Stimulated activated CD8-positive, alpha-beta memory T cell treated with anti-CD3 and anti-CD28 coated beads, Interleukin-15, amount 100 ng/mL, for 4 hours (primary cell): ENCODE measurements around the gene CYP46A1.
"Not testable (repeated sequence)": the region's sequence is repeated elsewhere in the genome, so short reads cannot be mapped to it uniquely, and the experiment has no call there.

Experiments used
- DNase-seq, 2 donors: peaks; one replicate each; pipeline ENCODE4 v3.0.0-alpha.2; 2020; ENCODE audit warnings: low read depth in 2 of 2

Gene CYP46A1

DNA sequence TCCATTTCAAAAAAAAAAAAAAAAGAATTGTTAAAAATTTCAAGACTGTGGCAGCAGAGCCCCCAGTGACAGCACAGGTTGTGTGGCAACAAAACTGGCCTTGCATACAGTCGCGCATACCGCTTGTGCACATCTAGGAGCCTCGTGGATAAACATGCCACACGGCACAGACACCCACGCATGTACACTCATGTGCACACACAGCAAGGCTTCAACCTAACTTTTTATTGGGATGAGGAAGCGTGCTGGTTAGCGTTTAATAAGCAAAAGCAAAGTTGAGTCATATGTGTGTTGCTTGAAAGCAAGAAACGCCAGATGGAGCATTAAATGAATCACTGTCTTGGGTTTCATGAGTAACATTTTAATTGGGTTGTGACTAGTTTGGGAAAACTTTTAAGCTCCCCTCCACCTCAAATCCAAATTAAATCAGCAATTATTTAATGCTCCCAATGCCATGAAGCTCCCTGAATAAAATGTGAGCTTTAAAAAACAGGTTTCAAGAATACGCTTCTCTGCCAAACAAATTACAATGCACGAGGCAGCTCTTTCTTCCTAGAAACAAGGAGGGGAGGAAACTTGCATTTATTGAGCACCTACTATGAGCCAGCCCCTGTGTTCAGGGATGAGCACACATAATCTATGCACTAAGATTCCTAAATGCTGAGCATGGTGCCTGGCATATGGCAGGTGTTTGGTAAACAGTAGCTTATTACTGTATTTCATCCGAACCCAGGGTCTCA is 73.4 kb downstream of the CYP46A1 start:
- DNase-seq = no peak

DNA sequence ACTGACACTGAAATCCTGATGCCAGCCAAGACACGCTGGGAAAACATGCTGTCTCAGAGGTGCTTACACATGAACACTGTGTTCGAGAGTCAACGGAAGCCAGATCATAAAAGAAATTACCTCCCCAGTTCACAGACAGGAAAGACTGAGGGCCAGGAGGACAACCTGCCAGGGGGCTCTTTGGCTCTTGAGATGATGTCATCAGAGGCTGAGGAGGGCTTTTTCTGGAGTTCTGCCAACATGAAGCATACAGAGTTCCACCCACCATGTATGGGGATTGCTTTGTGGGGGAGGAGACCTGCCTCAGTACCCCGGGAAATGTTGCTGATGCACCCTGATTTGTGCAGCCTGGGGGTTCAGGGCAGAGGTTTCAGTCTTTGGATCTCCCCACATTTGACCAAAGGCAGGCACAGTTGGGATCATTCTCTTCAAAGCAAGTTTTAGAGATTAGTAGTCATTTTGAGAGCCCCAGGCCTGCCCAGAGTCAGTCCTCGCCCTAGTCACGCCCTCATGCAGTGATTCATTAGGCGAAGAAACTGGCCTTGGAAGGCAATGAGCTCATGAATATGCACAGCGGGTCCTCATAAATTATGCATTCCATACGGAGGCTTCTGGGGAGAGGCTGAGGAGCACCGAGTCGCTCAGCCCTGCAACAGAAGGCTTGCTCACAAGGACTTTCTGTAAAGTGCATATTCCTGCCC is 74.2 kb downstream of the CYP46A1 start:
- no peak for DNase-seq

DNA sequence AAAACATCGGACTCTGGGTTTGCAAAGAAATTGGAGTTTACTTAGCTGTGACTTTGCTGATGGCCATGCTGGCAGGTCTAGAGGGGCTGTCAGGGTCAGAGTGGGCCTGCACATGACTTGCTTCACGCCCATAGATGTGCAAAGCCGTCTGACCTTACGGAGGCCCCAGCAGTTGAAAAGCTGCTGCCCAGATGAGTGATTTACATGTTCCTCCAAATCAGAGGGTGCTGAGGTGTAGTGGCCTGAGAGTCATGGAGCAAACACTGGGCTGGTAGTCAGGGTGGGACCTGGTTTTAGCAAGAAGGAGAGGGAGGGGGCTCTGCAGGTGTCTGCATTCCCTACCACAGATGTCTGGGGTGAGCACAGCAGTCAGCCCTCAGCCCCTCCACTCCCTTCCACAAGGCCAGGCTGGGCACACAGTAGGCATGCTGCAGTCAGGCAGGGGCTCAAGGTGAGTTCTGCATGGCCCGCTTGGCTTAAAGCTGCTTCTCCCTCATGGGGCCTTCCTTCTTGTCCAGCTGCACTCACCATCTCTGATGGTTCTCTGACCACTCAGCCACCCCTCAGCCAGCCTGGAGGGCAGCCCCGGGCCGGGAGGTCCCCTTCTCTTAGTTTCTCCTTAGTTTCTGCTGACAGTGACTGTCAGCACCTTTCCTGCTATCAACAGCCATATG is 74.9 kb downstream of the CYP46A1 start:
- DNase-seq = no peak

DNA sequence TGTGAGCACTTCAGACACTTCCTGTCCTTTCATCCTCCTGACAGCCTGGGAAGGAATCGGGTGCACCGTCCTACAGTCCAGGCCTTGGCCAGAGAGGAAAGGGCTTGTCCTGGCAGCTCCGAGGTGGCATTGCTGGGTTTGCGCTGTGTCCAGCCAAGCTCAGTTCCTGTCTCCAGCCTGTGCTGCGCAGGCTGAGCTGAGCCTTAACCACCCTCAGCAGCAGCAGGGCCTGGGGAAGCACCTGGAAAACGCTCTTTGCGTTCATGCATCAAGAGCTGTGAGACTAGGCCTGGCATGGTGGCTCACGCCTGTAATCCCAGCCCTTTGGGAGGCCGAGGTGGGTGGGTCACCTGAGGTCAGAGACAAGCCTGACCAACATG is 75.4 kb downstream of the CYP46A1 start:
- no peak for DNase-seq

DNA sequence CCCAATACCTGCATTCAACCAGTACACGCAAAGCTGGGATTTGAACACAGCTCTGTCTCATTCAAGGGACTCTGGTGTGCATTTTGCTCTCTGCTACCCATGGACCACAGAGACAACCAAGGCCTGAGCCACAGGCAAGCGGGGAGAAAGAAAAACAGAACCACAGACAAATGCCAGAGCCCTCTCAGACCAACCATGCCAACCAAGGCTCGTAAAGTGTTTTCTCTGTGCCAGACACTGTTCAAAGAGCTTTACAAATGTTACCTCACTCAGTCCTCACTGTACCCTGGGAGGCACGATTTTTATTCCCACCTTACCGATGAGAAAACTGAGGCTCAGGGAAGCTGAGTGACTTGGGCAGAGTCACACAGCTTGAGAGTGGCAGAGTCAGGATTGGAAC is 76.7 kb downstream of the CYP46A1 start:
- no peak for DNase-seq

DNA sequence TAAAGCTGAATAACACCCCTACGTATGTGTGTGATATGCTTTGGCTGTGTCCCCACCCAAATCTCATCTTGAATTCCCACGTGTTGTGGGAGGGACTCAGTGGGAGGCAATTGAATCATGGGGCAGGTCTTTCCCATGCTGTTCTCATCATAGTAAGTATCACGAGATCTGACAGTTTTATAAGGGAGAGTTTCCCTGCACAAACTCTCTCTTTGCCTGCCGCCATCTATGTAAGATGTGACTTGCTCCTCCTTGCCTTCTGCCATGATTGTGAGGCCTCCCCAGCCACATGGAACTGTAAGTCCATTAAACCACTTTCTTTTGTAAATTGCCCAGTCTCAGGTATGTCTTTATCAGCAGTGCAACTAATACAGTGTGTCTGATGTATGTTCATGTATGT is 78.8 kb downstream of the CYP46A1 start:
- DNase-seq = not testable (repeated sequence)

DNA sequence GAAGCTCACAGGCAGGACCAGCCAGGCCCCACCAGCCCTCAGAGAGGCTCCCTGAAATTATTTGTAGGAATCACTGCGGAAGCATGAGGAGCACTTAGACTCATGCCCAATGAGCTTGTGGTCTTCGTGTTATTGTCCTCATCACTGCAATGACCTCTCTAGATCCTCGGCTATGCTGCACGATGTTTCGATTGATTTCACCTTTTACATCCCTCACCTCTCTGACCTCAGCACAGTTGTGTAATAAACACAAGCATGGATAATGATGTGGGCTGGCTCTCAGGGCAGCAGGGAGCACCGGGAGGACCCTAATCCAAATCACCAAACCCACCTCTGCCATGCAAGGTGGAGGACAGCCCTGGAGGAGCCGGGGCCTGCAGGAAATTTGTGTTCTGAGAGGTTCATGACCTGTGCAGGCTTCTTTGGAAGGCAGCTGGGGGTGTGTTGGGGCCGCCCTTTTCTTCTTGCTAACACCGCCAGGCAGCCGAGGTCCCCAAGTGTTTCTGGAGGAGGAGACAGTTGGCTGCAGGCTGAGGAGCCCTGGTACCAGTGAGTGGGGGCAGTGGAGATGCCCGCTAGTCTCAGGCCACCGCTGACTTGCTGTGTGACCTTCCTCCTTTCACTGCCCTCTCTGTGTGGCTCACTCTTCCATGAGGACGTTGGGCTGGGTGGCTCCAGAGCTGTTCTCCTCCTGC is 79.6 kb downstream of the CYP46A1 start:
- no peak for DNase-seq

DNA sequence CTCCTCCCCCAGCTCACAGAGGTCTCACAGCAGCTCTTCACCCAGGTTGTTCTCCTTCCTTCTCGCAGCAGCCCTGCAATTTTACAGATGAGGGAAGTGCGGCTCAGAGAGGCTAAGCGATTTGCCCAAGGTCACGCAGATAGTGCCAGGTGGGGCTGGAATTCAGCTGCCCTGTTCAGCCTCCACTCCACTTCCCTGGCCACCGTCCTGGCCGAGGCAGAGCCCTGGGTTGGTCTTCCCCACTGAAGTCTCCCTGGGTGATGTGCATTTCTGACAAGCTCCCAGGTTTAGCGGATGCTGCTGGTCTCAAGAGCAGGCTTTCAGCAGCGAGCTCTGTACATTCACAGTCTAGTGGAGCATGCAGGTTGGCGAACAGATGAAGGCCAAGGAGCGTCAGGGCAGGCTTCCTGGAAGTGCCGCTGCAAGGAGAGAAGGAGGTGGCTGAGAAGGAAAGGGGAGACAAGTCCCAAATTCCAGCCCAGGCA is 80.2 kb downstream of the CYP46A1 start:
- no peak for DNase-seq

DNA sequence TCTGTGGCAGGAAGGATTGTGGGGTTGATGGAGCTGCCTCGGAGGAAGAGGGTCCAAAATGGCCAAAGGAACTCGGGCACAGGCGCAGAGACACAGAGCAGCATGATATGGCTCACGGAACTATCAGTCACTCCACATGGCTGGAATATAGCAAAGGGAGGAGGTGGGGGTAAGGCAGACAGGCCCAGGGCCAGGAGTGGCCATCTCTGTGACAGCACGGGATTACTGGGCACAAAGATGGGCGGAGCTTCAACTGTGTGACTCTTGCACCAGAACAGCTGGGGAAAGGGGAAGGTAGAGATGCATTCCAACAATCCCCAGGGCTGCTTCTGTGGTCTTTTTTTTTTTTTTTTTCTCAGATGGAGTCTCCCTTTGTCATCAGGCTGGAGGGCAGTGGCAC is 84.3 kb downstream of the CYP46A1 start:
- DNase-seq = no peak

DNA sequence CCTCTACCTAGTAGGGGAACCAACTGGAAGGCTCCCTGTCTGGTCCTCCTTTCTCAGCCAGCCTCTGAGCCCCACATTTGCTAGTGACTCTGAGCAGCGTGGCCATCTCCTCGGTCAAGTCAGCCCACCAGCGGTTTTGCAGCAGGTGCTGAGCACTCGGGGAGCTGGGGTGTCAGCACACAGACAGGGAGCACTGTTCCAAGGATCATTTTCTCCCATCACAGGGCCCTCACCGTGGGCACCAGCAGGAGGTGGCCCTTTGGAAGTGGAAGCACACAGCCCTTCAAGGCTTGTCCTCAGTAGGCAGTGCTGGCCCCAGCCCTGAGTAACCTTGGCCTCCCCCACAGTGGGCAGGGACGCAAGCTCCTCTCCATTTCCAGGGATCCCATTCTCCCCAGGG is 85.0 kb downstream of the CYP46A1 start:
- no peak for DNase-seq

DNA sequence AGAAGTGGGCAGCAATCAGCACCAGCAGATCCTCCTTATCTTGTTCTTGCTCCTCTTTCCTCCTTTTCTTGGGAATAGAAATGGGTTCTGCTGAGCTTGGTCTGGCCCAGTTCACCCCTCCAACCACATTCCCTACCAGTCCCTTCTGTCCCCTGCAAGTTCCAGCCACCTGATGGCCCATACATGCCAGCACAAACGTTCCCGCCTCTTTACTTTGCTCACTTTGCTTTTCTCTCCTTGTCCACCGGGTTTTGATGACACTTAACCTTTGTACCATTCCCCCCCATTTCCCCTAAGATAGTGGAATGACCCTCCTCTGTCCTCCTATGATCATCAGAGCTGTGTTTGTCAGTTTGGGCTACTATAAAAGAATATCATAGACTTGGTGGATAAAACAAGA is 85.7 kb downstream of the CYP46A1 start:
- no peak for DNase-seq

DNA sequence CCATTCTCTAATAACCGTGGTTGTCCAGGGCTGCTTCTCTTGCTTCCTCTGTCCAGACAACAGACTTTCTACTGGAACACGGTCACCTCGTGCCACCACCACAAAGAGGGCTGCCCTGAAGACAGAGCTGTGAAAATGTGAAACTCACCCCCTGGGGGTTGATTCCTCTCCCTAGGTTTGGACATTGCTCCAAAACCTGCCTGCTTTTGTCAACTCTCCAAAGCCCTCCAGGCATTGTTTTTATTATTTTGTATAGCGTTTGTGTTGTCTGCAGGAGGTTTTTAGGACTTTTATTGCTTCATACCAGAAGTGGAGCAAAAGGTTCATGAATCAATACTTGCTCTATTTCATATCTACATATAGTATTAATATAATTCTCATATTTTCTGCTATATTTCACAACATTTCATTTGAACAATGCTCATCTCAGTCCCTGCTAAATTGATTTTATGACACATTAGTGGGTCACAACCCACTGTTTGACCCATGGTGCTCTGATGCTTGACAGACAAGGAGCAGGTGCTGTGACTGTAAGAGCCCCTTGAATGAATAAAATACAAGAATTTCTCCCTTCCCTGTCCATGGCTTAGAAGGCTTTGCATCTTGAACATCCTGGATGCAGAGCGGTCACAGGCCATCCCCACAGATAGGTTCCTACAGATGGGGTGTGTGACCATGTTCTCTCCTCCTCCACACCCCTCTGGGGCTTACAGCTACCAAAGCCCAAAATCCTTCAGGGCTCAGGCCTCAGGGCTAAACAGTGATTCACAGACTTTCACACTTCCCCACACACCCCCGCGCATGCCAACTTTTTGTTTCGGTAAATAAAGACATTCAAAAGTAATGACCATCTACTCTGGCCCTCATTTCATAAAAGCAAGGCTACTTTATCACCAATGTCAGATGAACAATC is 88.5 kb downstream of the CYP46A1 start:
- DNase-seq = no peak

DNA sequence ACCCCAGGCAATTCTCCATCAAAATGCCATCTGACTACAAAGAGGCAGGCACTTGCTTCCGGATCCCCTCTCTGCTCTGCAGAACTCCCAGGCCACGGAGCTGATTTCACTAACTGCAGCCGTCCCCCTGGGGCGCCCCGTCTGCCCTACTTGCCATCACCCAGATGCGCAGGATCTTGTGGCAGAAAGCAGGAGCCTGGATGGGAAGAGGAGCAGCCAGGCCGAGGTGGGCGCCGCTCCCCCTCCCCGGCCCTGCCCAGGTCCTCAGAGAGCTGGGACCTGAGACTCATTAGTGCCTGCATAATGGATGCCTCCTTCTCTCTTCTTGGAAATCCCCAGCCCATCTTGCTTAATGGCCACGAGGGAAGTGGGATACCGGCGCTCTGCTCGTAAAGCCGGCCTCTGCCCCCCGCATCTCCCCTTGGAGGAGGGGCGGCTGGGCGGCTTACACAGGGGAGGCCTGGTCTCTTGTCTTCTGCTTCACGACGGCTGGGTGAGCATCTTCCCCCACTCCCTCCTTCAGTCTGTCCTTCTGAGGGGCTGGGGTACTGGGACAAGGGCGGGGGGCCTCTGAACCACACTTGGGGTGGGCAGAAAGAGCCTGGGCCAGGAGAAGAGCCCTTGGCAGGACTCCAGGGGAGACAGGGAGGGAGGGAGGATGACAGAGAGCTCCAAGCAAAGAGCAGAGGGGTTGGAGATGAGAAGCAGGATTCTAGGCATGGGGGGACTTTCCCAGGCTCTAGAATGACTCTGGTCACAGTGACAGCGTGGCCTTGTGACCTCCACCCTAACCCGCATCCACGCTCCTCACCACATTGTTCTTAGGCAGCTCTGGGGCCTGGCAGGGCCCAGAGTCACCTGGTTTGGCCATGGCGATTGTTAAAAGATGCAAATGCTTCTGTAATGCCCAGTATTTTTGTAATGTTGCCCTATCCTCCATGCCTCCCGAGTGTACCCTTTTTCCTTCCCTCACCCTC is 89.7 kb downstream of the CYP46A1 start:
- no peak for DNase-seq

DNA sequence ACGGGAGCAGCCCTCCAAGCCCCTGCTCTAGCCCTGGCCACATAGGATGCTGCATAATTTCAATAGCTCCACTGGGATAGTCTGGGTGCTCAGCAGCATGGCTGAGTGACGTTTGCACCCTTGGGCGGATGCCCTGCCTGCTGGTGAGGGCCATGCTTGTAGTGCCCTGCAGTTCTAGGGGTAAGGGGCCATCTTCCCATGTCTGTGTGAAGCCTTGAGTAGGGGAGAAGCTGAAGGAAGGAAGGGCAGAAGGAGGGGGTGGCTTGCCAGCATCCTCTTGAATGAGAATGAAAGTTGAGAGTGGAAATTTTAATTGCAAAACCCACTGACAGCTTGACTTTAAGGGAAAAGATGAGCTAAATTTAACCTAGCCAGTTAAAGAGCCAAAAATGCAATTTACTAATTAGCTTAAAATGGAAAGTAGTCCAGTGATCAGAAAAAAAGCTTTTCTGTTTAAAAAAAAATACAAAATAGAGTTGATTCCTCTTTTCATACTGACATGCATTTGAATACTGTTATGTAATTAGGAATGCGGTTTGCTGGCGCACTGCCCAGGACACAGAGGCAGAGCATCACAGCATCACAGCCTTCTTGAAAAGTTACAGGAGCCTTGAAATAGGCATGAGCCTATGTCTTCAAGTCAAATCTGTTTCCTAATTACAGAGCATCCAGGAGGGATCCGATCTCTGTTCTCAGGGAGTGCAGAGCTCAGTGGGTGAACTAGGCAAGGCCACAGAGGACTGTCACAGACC is 90.6 kb downstream of the CYP46A1 start:
- DNase-seq = no peak

DNA sequence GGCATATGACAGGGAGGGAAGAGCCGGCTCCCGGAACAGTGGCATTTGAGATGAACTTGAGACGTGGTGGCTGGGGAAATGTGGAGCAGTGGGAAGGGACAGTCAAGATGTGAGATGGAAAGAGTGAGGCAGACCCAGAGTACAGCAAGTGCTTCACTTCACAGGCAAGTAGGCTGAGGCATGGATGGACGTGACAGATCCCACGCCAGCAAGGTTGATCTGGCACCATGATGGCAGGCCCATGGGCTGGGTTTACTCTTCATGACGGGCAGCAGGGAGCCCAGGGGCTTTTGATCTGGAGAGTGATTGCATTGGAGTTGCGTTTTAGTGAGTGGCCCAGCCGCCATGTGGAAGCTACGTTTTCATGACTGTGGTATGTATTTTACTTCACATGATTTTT is 91.3 kb downstream of the CYP46A1 start:
- DNase-seq = no peak
